B cell (primary cell): Measurements from ENCODE around the gene CPEB3. TPM values are rescaled to one million over a fixed set of nuclear protein-coding genes. Genes with fewer than 3 reads are reported as not detected.

ENCODE experiments used
- ATAC-seq: fragments of 200-7000 bp; cut with Tn5 transposase; one replicate; pipeline ENCODE4 v1.10.0; 2021; ENCODE audit warnings: low read depth, mild to moderate bottlenecking, moderate number of reproducible peaks, moderate library complexity
- CTCF ChIA-PET: fragments of 350-600 bp; sonication (Branson Sonifier 250); formaldehyde crosslinking; loops from one replicate; lab custom pipeline; 2021; ENCODE audit warnings: antibody characterized with exemption, inconsistent platforms; lab: Charles Lee
- POLR2A ChIA-PET: fragments of 350-600 bp; sonication (Branson Sonifier 250); formaldehyde crosslinking; loops from one replicate; lab custom pipeline; 2021; ENCODE audit warnings: antibody characterized with exemption; lab: Charles Lee
- DNase-seq: peaks from one replicate; pipeline ENCODE4 v3.0.0; 2013
- H2AFZ ChIP-seq: 2 replicates; pipeline ENCODE4 v1.6.1; 2012; ENCODE audit warnings: mild to moderate bottlenecking, low read depth, low read length; ENCODE audit not compliant: insufficient read depth, poor library complexity, severe bottlenecking
- H3K27ac ChIP-seq, 2 donors: 1 replicate in 1 of 2; 2 replicates in 1 of 2; pipeline ENCODE4 v1.5.1; 2012 to 2013; ENCODE audit warnings: low read length in 2 of 2, mild to moderate bottlenecking in 2 of 2, moderate library complexity in 1 of 2
- H3K27me3 ChIP-seq, 4 experiments: fragments of 200-600 bp in 1 of 4; sonication (generic) in 1 of 4; replicated peaks in 1 of 4; 1 replicate in 2 of 4; 2 replicates in 2 of 4; pipeline versions ENCODE4 v1.6.1 to v1.7.0; 2013 to 2016; ENCODE audit warnings: low read length in 3 of 4, mild to moderate bottlenecking in 2 of 4, mixed read lengths in 1 of 4, moderate library complexity in 1 of 4; ENCODE audit not compliant: insufficient read depth in 4 of 4, control insufficient read depth in 3 of 4; ENCODE audit errors: control extremely low read depth in 1 of 4
- H3K36me3 ChIP-seq, 2 experiments: replicated peaks in 1 of 2; 1 replicate in 1 of 2; 2 replicates in 1 of 2; pipeline versions ENCODE4 v1.6.1 to v1.7.1; 2013; ENCODE audit warnings: low read length in 1 of 2; ENCODE audit not compliant: insufficient read depth in 2 of 2, control insufficient read depth in 1 of 2; ENCODE audit errors: control extremely low read depth in 1 of 2, extremely low read depth in 1 of 2
- H3K4me1 ChIP-seq, 2 donors: fragments of 200-600 bp in 1 of 2; sonication (generic) in 1 of 2; 1 replicate in 1 of 2; 2 replicates in 1 of 2; pipeline versions ENCODE4 v1.5.1 to v1.6.1; 2013 to 2017; ENCODE audit warnings: low read length in 2 of 2; ENCODE audit not compliant: control insufficient read depth in 2 of 2, insufficient read depth in 2 of 2
- H3K4me2 ChIP-seq: replicated peaks from 2 replicates; pipeline ENCODE3; 2012; ENCODE audit warnings: mild to moderate bottlenecking, low read depth, low read length; ENCODE audit not compliant: poor library complexity, severe bottlenecking
- H3K4me3 ChIP-seq, 5 experiments: fragments of 200-600 bp in 1 of 5; sonication (generic) in 1 of 5; 1 replicate in 3 of 5; 2 replicates in 2 of 5; pipeline versions ENCODE4 v1.5.1 to v1.7.0; 2011 to 2016; ENCODE audit warnings: low read length in 4 of 5, mild to moderate bottlenecking in 4 of 5, low read depth in 2 of 5, control low read depth in 1 of 5, moderate library complexity in 1 of 5; ENCODE audit not compliant: insufficient read depth in 1 of 5; ENCODE audit errors: control extremely low read depth in 1 of 5, extremely low read depth in 1 of 5
- H3K79me2 ChIP-seq: fragments of 200-600 bp; sonication (generic); one replicate; pipeline ENCODE4 v1.6.0; 2016; ENCODE audit warnings: low read length; ENCODE audit not compliant: control insufficient read depth, insufficient read depth
- H3K9ac ChIP-seq: fragments of 200-600 bp; sonication (generic); 2 replicates; pipeline ENCODE4 v1.6.1; 2017; ENCODE audit warnings: mild to moderate bottlenecking, low read length, moderate library complexity
- H3K9me3 ChIP-seq, 3 donors: one replicate each; pipeline versions ENCODE4 v1.6.1 to v1.7.1; 2013; ENCODE audit warnings: low read length in 2 of 3; ENCODE audit not compliant: control insufficient read depth in 2 of 3, insufficient read depth in 1 of 3; ENCODE audit errors: control extremely low read depth in 1 of 3
- H4K20me1 ChIP-seq: 2 replicates; pipeline ENCODE4 v1.6.0; 2012; ENCODE audit warnings: mild to moderate bottlenecking, low read length; ENCODE audit not compliant: insufficient read depth, control insufficient read depth, poor library complexity, severe bottlenecking
- H3K27ac Mint-ChIP-seq: one replicate; pipeline ENCODE4 v1.8.0; 2021; ENCODE audit warnings: mixed read lengths
- H3K27me3 Mint-ChIP-seq: one replicate; pipeline ENCODE4 v1.8.0; 2021; ENCODE audit warnings: mixed read lengths
- H3K4me1 Mint-ChIP-seq: one replicate; pipeline ENCODE4 v1.8.0; 2021; ENCODE audit warnings: mixed read lengths
- H3K4me3 Mint-ChIP-seq: one replicate; pipeline ENCODE4 v1.8.0; 2021; ENCODE audit warnings: mixed read lengths
- H3K9me3 Mint-ChIP-seq: one replicate; pipeline ENCODE4 v1.8.0; 2022; ENCODE audit warnings: mixed read lengths; ENCODE audit not compliant: insufficient read depth
- CTCF ChIP-seq: fragments of 200-600 bp; IDR thresholded peaks from one replicate; pipeline ENCODE4 v1.8.0; 2022; ENCODE audit warnings: antibody characterized with exemption, mild to moderate bottlenecking
- EZH2 ChIP-seq: IDR thresholded peaks from 2 replicates; pipeline ENCODE4 v1.6.1; 2012; ENCODE audit warnings: borderline replicate concordance, low read depth, mild to moderate bottlenecking, moderate library complexity, low read length; ENCODE audit not compliant: insufficient read depth, poor library complexity, severe bottlenecking
- WGBS: methylation state at CpG from one replicate; pipeline ENCODE4 v1.1.5; 2013; ENCODE audit warnings: missing lambda C conversion rate; ENCODE audit not compliant: insufficient coverage; 5-methylcytosine and 5-hydroxymethylcytosine counted together
- intact Hi-C: fragments of 100-400 bp; cut with micrococcal nuclease; formaldehyde crosslinking; loops from one replicate; pipeline ENCODE4 v1.10.0; 2022
- polyA plus RNA-seq: library from polyadenylated mRNA; depleted of rRNA; stranded (reverse); fragments of >200 nt; gene quantifications from 2 replicates; pipeline ENCODE4 v1.2.3, GENCODE V29; 2012
- total RNA-seq, 2 donors: library from RNA; stranded (reverse); fragments of 120-200 nt in 1 of 2; gene quantifications; 1 replicate in 1 of 2; 2 replicates in 1 of 2; pipeline versions ENCODE4 v1.2.3 to v1.2.4, GENCODE V29; 2013 to 2022

Gene CPEB3
- total and polyA plus RNA-seq, 2 donors (not counting 1 experiment from before 2014, with no cell fraction given) = 1.6 to 6.7 TPM

- H3K9ac ChIP-seq = no peak overlapping the region
- H3K4me1 Mint-ChIP-seq = no peaks in the 10 kb centered on the region
- H3K4me2 ChIP-seq = no peak overlapping the region
- H3K4me3 Mint-ChIP-seq = no peak overlapping the region
- H3K27ac Mint-ChIP-seq = no peak overlapping the region
- no peaks in the 10 kb centered on the region for H3K4me1 ChIP-seq
- H2AFZ ChIP-seq = no peak overlapping the region
- ChIA-PET CTCF (interaction anchor here (1.0 kb wide), 1 partner anchor 19 kb away, joined by 4 read pairs; no protein-coding TSS in a partner anchor), POLR2A (no interaction called here)
- intact Hi-C loops = no loop called here
- H3K27ac ChIP-seq = no peak overlapping the region
- no peaks in the 10 kb centered on the region for H3K79me2 ChIP-seq
- no peaks in the 10 kb centered on the region for H3K9me3 ChIP-seq
- TF ChIP-seq EZH2 = no peak
- no peak for TF ChIP-seq CTCF
- no peaks in the 10 kb centered on the region for H3K27me3 Mint-ChIP-seq
- no peak overlapping the region for H3K4me3 ChIP-seq
- H3K9me3 Mint-ChIP-seq = no peaks in the 10 kb centered on the region
- no peaks in the 10 kb centered on the region for H3K36me3 ChIP-seq
- ATAC-seq = no peak
- no peaks in the 10 kb centered on the region for H4K20me1 ChIP-seq
- no peaks in the 10 kb centered on the region for H3K27me3 ChIP-seq
- no CpG with 5 or more reads among the region's 1 CpG for WGBS
- DNase-seq = no peak
Measured at GRCh38 chr10:92068900-92069299, 222.0 kb downstream of the CPEB3 start.

- H3K9me3 Mint-ChIP-seq = no peaks in the 10 kb centered on the region
- no peaks in the 10 kb centered on the region for H3K27me3 Mint-ChIP-seq
- no peaks in the 10 kb centered on the region for H3K4me1 Mint-ChIP-seq
- Histone ChIP-seq H3K4me2 (no peak overlapping the region), H3K79me2 (no peaks in the 10 kb centered on the region), H3K36me3 (no peaks in the 10 kb centered on the region), H3K9ac (no peak overlapping the region), H4K20me1 (no peaks in the 10 kb centered on the region), H3K4me3 (no peak overlapping the region), H3K27ac (no peak overlapping the region), H3K9me3 (no peaks in the 10 kb centered on the region), H3K27me3 (no peaks in the 10 kb centered on the region), H2AFZ (no peak overlapping the region), H3K4me1 (no peaks in the 10 kb centered on the region)
- ATAC-seq (no peak), DNase-seq (no peak)
- WGBS = 96% methylated on average over 4 of the region's 4 CpGs
- TF ChIP-seq CTCF (no peak), EZH2 (no peak)
- POLR2A ChIA-PET = no interaction called here
- intact Hi-C loops = no loop called here
- CTCF ChIA-PET = interaction anchor here (0.5 to 0.8 kb wide), 2 partner anchors 279 to 370 kb away, joined by 3 to 4 read pairs; no protein-coding TSS in a partner anchor
- no peak overlapping the region for H3K27ac Mint-ChIP-seq
- H3K4me3 Mint-ChIP-seq = no peak overlapping the region
Measured at GRCh38 chr10:92066386-92066785, 224.5 kb downstream of the CPEB3 start.
